GM06990 (cell line): ENCODE measurements around the gene FMN1.

Experiments
- DNase-seq: peaks from one replicate; pipeline ENCODE4 v3.0.0-alpha.2; 2011; ENCODE audit not compliant: insufficient read length; ENCODE audit errors: extremely low read depth
- H3K27me3 ChIP-seq: replicated peaks from 2 replicates; pipeline ENCODE4 v1.6.0; 2011; ENCODE audit warnings: low read length; ENCODE audit not compliant: control insufficient read depth, insufficient read depth
- H3K36me3 ChIP-seq: 2 replicates; pipeline ENCODE4 v1.5.1; 2011; ENCODE audit warnings: low read length; ENCODE audit not compliant: control insufficient read depth, insufficient read depth
- H3K4me3 ChIP-seq: replicated peaks from 2 replicates; pipeline ENCODE4 v1.5.1; 2011; ENCODE audit warnings: low read depth, mild to moderate bottlenecking, control low read depth, low read length
- CTCF ChIP-seq: IDR thresholded peaks from 2 replicates; pipeline ENCODE4 v1.5.1; 2011; ENCODE audit warnings: low read length, control low read depth, mild to moderate bottlenecking, inconsistent platforms; ENCODE audit not compliant: insufficient read depth, poor library complexity, severe bottlenecking

Gene FMN1

DNA sequence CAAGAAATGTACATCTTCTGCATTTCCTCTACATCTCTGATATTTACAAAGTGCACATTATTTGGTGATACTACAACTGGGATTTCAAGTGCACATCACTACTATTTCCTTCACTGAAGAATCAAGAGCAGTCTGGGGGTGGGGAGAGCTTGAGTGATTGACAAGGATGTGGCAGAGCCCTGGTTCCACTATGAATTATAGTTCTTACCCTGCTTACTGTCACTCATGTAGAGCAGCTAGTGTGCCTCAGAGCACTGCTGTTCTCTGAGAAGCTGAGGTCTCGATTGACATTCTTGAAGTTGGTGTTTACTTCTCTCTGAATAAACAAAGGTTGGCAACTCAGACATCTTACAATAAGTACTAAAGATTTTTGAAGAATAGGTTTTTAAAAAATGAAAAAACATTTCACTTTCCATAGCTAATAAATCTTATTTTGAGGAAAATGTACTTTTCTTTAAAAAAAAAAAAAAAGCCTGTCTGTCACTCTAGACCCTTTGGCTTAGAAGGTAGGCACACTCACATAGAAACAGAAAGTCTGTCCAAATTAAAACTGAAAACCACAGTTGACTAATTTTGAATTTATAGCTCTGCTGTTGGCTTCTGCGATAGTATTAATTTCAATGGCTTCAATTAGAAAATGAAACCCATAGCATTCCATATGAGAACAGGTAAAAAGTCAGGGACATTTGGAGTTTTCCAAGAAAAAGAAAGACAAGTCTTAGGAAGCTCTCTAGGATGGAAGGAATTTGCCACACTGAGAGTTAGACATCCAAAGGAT is 471.2 kb downstream of the FMN1 start:
- peak; percentile 32 for DNase-seq
- no peak overlapping the region for H3K4me3 ChIP-seq
- no peaks in the 10 kb centered on the region; the same call in 1 of the 2 replicates for H3K27me3 ChIP-seq
- no peak for TF ChIP-seq CTCF
- H3K36me3 ChIP-seq: no peaks in the 10 kb centered on the region

- Histone ChIP-seq H3K4me3 (no peak overlapping the region), H3K36me3 (no peaks in the 10 kb centered on the region), H3K27me3 (no peaks in the 10 kb centered on the region; the same call in 1 of the 2 replicates)
- no peak for TF ChIP-seq CTCF
- no peak for DNase-seq
Measured at GRCh38 chr15:32722136-32722535, 472.4 kb downstream of the FMN1 start.

DNA sequence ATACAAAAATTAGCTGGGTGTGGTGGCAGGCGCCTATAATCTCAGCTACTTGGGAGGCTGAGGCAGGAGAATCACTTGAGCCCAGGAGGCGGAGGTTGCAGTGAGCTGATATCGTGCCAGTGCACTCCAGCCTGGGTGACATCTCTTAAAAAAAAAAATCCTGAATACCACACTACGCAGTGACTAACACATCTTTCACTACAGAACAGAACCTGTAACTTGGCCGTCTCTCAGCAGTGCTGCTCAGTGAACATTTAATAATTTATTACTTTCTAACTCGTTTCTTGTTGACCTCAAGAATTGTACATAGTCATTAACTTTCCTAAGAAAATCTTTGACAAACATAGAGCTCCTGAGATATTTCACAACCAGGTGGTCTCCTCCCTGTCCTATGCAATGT is 472.9 kb downstream of the FMN1 start:
- H3K4me3 ChIP-seq: no peak overlapping the region
- H3K36me3 ChIP-seq: no peaks in the 10 kb centered on the region
- TF ChIP-seq CTCF: no peak
- no peaks in the 10 kb centered on the region; the same call in 1 of the 2 replicates for H3K27me3 ChIP-seq
- no peak for DNase-seq

- Histone ChIP-seq H3K27me3 (no peaks in the 10 kb centered on the region; the same call in 1 of the 2 replicates), H3K4me3 (no peak overlapping the region)
- no peak for DNase-seq
Measured at GRCh38 chr15:32718821-32719716, 475.4 kb downstream of the FMN1 start.

More at GRCh38 chr15:32718821-32719716, 475.4 kb downstream of the FMN1 start:
- H3K36me3 ChIP-seq: no peaks in the 10 kb centered on the region
- no peak for TF ChIP-seq CTCF
